ENCODE results near the gene CTBP2.

Gene CTBP2

DNA sequence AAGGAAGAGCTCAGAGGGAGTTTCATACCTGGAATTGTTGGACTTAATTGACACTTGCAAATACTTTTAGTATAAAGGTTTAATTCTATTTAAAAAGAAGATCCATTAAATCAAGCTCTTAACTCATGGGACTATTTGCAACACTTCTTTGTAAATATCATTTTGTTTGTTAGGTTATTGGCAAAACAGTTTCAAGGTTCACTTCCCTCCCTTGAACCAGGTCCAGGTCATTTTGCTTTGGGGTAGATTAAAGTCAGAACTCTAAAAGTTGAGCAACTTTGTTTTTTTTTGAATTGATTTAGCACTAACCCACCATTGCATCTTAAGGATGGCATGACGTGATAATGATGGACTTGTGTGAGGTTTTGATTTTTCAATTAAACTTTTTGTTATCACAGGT, 172.6 kb downstream of the CTBP2 start:
- no peak overlapping the region for H3K4me3 ChIP-seq (ENCODE audit: low read depth, low read length)
- TF ChIP-seq, protein P1, sequence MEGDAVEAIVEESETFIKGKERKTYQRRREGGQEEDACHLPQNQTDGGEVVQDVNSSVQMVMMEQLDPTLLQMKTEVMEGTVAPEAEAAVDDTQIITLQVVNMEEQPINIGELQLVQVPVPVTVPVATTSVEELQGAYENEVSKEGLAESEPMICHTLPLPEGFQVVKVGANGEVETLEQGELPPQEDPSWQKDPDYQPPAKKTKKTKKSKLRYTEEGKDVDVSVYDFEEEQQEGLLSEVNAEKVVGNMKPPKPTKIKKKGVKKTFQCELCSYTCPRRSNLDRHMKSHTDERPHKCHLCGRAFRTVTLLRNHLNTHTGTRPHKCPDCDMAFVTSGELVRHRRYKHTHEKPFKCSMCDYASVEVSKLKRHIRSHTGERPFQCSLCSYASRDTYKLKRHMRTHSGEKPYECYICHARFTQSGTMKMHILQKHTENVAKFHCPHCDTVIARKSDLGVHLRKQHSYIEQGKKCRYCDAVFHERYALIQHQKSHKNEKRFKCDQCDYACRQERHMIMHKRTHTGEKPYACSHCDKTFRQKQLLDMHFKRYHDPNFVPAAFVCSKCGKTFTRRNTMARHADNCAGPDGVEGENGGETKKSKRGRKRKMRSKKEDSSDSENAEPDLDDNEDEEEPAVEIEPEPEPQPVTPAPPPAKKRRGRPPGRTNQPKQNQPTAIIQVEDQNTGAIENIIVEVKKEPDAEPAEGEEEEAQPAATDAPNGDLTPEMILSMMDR (IDR thresholded peaks at IDR 0.05; ENCODE audit: low read depth, low read length, missing control alignments), result no peak
- DNase-seq (ENCODE audit: low read depth), result no peak

DNA sequence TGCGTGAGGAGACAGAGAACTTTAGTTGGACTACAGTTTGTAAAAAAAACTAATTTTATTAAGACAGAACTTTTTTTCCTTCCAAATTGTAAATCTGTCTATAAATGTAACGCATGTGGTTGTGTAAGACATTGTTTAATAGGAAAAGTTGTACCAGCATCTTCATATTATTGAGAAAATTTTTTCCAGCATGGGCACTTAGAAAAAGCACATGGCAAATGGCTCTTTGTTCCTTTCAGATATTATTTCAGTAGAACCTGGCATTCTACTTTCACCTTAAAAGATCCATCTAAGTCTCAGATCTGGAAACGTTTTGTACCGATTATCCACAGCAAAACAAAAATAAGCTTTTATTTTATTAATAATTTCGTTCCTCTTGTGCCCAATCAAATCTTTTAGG, 175.2 kb downstream of the CTBP2 start:
- H3K4me3 ChIP-seq (ENCODE audit: low read depth, low read length), result no peak overlapping the region
- no peak for DNase-seq (ENCODE audit: low read depth)
- TF ChIP-seq, protein P1 (IDR thresholded peaks at IDR 0.05; ENCODE audit: low read depth, low read length, missing control alignments), result no peak

DNA sequence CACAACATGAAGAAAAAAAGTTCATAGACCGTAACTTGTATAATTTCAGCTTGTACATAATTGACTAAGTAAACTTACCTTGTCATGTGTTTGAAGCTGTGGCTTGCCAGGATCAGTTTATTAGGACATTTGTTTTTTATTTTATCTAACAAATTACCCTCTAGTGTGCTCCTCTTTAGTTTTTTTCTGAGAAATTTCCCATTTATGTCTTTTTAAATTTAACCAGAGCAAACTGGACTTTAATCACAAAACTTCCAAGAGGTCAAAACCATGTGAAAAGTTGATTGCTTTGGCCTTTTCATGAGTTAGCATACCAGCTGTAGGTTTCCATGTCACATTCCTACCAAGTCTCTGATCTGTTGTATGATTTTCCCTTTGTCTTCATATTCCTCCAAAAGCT, 176.0 kb downstream of the CTBP2 start:
- TF ChIP-seq, protein P1 (IDR thresholded peaks at IDR 0.05; ENCODE audit: low read depth, low read length, missing control alignments), result no peak
- no peak overlapping the region for H3K4me3 ChIP-seq (ENCODE audit: low read depth, low read length)
- DNase-seq (ENCODE audit: low read depth), result no peak

DNA sequence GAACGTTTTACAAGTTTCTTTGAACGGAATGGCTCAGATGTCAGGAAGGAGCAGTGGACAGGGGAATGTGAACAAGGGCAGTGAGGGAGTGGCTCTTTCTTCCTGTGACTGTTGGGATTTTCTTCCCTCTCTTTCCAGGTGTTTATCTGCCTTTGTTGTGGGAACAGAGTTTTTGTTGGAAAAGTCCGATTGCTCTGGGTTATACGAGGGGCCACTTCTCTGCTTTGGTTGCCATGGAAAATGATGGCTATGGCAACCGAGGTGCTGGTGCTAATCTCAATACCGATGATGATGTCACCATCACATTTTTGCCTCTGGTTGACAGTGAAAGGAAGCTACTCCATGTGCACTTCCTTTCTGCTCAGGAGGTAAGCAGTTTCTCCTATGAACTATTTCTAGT, 177.0 kb downstream of the CTBP2 start:
- TF ChIP-seq, protein P1 (IDR thresholded peaks at IDR 0.05; ENCODE audit: low read depth, low read length, missing control alignments), result no peak
- H3K4me3 ChIP-seq (ENCODE audit: low read depth, low read length), result no peak overlapping the region
- no peak for DNase-seq (ENCODE audit: low read depth)

DNA sequence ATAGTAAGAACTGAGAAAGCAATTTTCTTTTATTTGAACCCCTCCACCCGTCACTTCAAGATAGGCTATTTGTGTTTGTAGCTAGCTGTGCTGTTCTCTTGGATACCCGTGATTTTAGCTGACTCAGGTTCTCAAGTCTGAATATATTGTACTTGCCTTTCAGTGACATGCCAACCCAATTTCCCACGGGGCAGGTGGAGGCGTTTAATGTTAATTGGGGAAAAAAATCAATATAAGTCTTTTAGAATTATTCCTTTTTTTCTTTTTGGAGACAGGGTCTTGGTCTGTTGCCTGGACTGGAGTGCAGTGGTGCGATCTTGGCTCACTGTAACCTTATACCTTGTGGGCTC, 182.0 kb downstream of the CTBP2 start:
- H3K4me3 ChIP-seq (ENCODE audit: low read depth, low read length), result no peak overlapping the region
- TF ChIP-seq, protein P1 (IDR thresholded peaks at IDR 0.05; ENCODE audit: low read depth, low read length, missing control alignments), result no peak
- no peak for DNase-seq (ENCODE audit: low read depth)

DNA sequence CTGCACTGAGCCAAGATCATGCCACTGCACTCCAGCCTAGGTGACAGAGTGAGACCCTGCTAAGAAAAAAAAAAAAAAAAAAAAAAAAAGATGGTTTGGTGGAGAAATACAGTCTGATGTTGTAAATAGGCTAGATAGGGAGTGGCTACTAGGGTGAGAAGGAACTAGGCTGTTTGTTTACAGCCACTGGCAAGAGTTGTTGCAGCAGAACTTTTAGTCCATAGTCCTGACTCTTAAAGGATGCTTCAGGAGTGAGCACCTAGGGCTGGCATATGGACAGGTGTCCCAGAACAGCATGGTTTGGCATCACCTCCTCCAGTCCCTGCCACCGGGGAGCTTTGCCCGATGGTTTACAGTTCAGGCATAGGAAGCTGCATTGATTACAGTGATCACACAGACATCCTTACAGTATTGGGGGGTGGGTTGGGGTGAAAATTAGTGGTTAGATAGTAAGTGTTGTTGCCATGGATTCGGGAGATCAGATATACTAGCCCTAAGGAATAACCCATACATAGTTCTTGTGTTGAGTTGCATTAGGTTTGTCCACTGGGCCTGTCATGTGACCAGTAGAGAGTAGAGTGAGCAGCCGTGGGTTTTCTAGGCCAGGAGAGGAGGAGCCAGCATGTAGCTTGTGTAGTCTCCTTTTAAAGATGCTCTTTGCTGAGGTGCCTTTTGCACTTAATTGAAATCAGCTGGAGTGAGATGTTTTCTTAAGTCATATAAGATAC, 182.6 kb downstream of the CTBP2 start:
- no peak for DNase-seq (ENCODE audit: low read depth)
- TF ChIP-seq, protein P1 (IDR thresholded peaks at IDR 0.05; ENCODE audit: low read depth, low read length, missing control alignments), result no peak
- H3K4me3 ChIP-seq (ENCODE audit: low read depth, low read length), result no peak overlapping the region

DNA sequence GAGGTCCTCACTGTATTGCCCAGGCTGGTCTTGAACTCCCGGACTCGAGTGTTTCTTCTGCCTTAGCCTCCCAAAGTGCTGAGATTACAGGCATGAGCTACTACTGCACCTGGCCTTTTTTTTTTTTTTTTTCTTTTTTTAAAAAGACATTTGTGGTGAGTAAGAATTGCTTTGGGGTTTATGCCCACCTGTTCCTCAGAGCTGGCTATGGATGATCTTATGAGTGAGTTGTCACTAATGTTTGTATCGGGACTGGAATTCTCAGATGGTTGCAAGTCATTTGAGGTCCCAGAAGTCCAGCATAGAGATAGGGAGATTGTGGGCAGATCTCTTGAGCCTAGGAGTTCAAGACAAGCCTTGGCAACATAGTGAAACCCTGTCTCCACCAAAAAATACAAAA, 183.2 kb downstream of the CTBP2 start:
- TF ChIP-seq, protein P1 (IDR thresholded peaks at IDR 0.05; ENCODE audit: low read depth, low read length, missing control alignments), result no peak
- no peak for DNase-seq (ENCODE audit: low read depth)
- H3K4me3 ChIP-seq (ENCODE audit: low read depth, low read length), result no peak overlapping the region

All from GM12864 (cell line).